H1 (cell line): Measurements from ENCODE around the gene CCL15. TPM values are rescaled to one million over a fixed set of nuclear protein-coding genes. Genes with fewer than 3 reads are reported as not detected.

Source experiments
- CTCF ChIA-PET: fragments of 300-600 bp; sonication (Branson Sonifier 250); formaldehyde crosslinking; loops from one replicate; lab custom pipeline; 2021; ENCODE audit not compliant: partially characterized antibody; lab: Charles Lee
- POLR2A ChIA-PET: fragments of 300-600 bp; sonication (Branson Sonifier 250); formaldehyde crosslinking; loops from one replicate; lab custom pipeline; 2021; ENCODE audit warnings: inconsistent platforms; ENCODE audit not compliant: partially characterized antibody; lab: Charles Lee
- DNase-seq, 2 experiments: peaks; one replicate each; pipeline versions ENCODE4 v3.0.0 to v3.0.0-alpha.2; 2010 to 2022; ENCODE audit warnings: low spot score in 2 of 2, low read depth in 1 of 2, mixed read lengths in 1 of 2
- FAIRE-seq: peaks from 2 replicates; lab custom pipeline; 2011; peaks lifted over from hg19 to GRCh38; lab: Jason Lieb, UNC
- H2AFZ ChIP-seq: 2 replicates; pipeline ENCODE4 v1.8.1; 2012; ENCODE audit warnings: low read length, inconsistent platforms
- H2AK5ac ChIP-seq: 2 replicates; pipeline ENCODE4 v1.6.1; 2013; ENCODE audit warnings: low read depth, low read length
- H2BK120ac ChIP-seq: replicated peaks from 2 replicates; pipeline ENCODE3; 2013; ENCODE audit warnings: low read depth, low read length, inconsistent platforms
- H2BK12ac ChIP-seq: 2 replicates; pipeline ENCODE4 v1.6.1; 2013; ENCODE audit warnings: low read depth, low read length
- H2BK15ac ChIP-seq: 2 replicates; pipeline ENCODE4 v1.6.1; 2013; ENCODE audit warnings: low read length
- H2BK20ac ChIP-seq: 2 replicates; pipeline ENCODE4 v1.6.1; 2013; ENCODE audit warnings: low read length
- H2BK5ac ChIP-seq: 2 replicates; pipeline ENCODE4 v1.6.1; 2013; ENCODE audit warnings: low read depth, low read length
- H3K14ac ChIP-seq: 2 replicates; pipeline ENCODE4 v1.6.1; 2013; ENCODE audit warnings: inconsistent platforms; ENCODE audit not compliant: insufficient read length
- H3K18ac ChIP-seq: 2 replicates; pipeline ENCODE4 v1.6.1; 2013; ENCODE audit warnings: low read length; ENCODE audit errors: extremely low read depth
- H3K23ac ChIP-seq: 2 replicates; pipeline ENCODE4 v1.6.1; 2013; ENCODE audit warnings: inconsistent platforms; ENCODE audit not compliant: insufficient read length
- H3K23me2 ChIP-seq: 2 replicates; pipeline ENCODE4 v1.6.1; 2013; ENCODE audit warnings: low read depth, low read length
- H3K27ac ChIP-seq: 2 replicates; pipeline ENCODE4 v1.6.1; 2011; ENCODE audit warnings: low read depth, low read length, inconsistent platforms
- H3K27me3 ChIP-seq, 4 experiments: replicated peaks in 1 of 4; 1 replicate in 1 of 4; 2 replicates in 3 of 4; pipeline versions ENCODE4 v1.6.1 to v1.8.1; 2011 to 2013; ENCODE audit warnings: low read length in 3 of 4, mild to moderate bottlenecking in 3 of 4, inconsistent platforms in 2 of 4, mixed read lengths in 2 of 4, moderate library complexity in 1 of 4; ENCODE audit not compliant: control insufficient read depth in 3 of 4, insufficient read depth in 3 of 4; ENCODE audit errors: extremely low read depth in 1 of 4
- H3K36me3 ChIP-seq, 4 experiments: 2 replicates each; pipeline versions ENCODE4 v1.6.1 to v1.8.1; 2011 to 2013; ENCODE audit warnings: mild to moderate bottlenecking in 4 of 4, low read length in 3 of 4, moderate library complexity in 2 of 4, control low read depth in 1 of 4, inconsistent platforms in 1 of 4; ENCODE audit not compliant: insufficient read depth in 4 of 4, control insufficient read depth in 2 of 4
- H3K4ac ChIP-seq: replicated peaks from 2 replicates; pipeline ENCODE3; 2013; ENCODE audit warnings: low read length, low read depth, mixed read lengths, inconsistent platforms; ENCODE audit not compliant: insufficient read length
- H3K4me1 ChIP-seq, 4 experiments: replicated peaks in 1 of 4; 1 replicate in 1 of 4; 2 replicates in 3 of 4; pipeline versions ENCODE4 v1.6.1 to v1.8.1; 2011 to 2013; ENCODE audit warnings: low read length in 3 of 4, inconsistent platforms in 2 of 4, mixed read lengths in 1 of 4; ENCODE audit not compliant: insufficient read depth in 4 of 4, control insufficient read depth in 3 of 4
- H3K4me2 ChIP-seq, 2 experiments: 2 replicates each; pipeline versions ENCODE4 v1.6.1 to v1.8.1; 2011 to 2013; ENCODE audit warnings: low read depth in 2 of 2, low read length in 2 of 2, control low read depth in 1 of 2, inconsistent platforms in 1 of 2, mild to moderate bottlenecking in 1 of 2; ENCODE audit not compliant: insufficient read depth in 1 of 2
- H3K4me3 ChIP-seq, 4 experiments: fragments of 200-600, 300-600 bp in 1 of 4; sonication (generic), shearing (Covaris generic), sonication (Bioruptor Twin) in 1 of 4; 2 replicates each; pipeline versions ENCODE4 v1.5.1 to v1.8.1; 2011 to 2016; ENCODE audit warnings: low read length in 4 of 4, low read depth in 3 of 4, control low read depth in 2 of 4, inconsistent platforms in 2 of 4, mild to moderate bottlenecking in 2 of 4, mixed read lengths in 1 of 4, moderate library complexity in 1 of 4; ENCODE audit not compliant: insufficient read depth in 2 of 4; ENCODE audit errors: extremely low read depth in 1 of 4
- H3K56ac ChIP-seq: replicated peaks from 2 replicates; pipeline ENCODE3; 2013; ENCODE audit warnings: low read depth, mild to moderate bottlenecking, mixed read lengths, low read length, inconsistent platforms; ENCODE audit not compliant: insufficient read length
- H3K79me1 ChIP-seq: 2 replicates; pipeline ENCODE4 v1.6.1; 2013; ENCODE audit warnings: low read depth, low read length, control low read depth
- H3K79me2 ChIP-seq, 2 experiments: 2 replicates each; pipeline versions ENCODE4 v1.6.1 to v1.8.1; 2012 to 2013; ENCODE audit warnings: low read length in 2 of 2, mild to moderate bottlenecking in 2 of 2, inconsistent platforms in 1 of 2; ENCODE audit not compliant: insufficient read depth in 2 of 2, control insufficient read depth in 1 of 2
- H3K9ac ChIP-seq, 4 experiments: replicated peaks in 1 of 4; 1 replicate in 1 of 4; 2 replicates in 3 of 4; pipeline versions ENCODE4 v1.6.1 to v1.8.1; 2011 to 2013; ENCODE audit warnings: low read depth in 3 of 4, low read length in 3 of 4, control low read depth in 2 of 4, mild to moderate bottlenecking in 2 of 4, moderate library complexity in 2 of 4, inconsistent platforms in 1 of 4; ENCODE audit errors: extremely low read depth in 1 of 4
- H3K9me3 ChIP-seq, 2 experiments: 2 replicates each; pipeline versions ENCODE4 v1.6.1 to v1.8.1; 2012 to 2013; ENCODE audit warnings: mild to moderate bottlenecking in 2 of 2, moderate library complexity in 2 of 2, control low read depth in 1 of 2, inconsistent platforms in 1 of 2, low read depth in 1 of 2, low read length in 1 of 2, mixed read lengths in 1 of 2; ENCODE audit not compliant: insufficient read depth in 2 of 2
- H4K20me1 ChIP-seq, 2 experiments: replicated peaks in 1 of 2; 2 replicates each; pipeline versions ENCODE3 to v1.8.1; 2011 to 2013; ENCODE audit warnings: inconsistent platforms in 2 of 2, low read length in 2 of 2, mild to moderate bottlenecking in 1 of 2; ENCODE audit not compliant: insufficient read depth in 2 of 2, control insufficient read depth in 1 of 2
- H4K5ac ChIP-seq: 2 replicates; pipeline ENCODE4 v1.6.1; 2013; ENCODE audit warnings: low read length, low read depth, mixed read lengths, inconsistent platforms; ENCODE audit not compliant: insufficient read length
- H4K8ac ChIP-seq: 2 replicates; pipeline ENCODE4 v1.8.0; 2013; ENCODE audit warnings: mild to moderate bottlenecking, moderate library complexity, low read length, inconsistent platforms; ENCODE audit not compliant: insufficient read depth; ENCODE audit errors: extremely low read depth
- H4K91ac ChIP-seq: replicated peaks from 2 replicates; pipeline ENCODE3; 2013; ENCODE audit warnings: low read length, mixed read lengths, inconsistent platforms; ENCODE audit not compliant: insufficient read length
- BRCA1 ChIP-seq: IDR thresholded peaks from 2 replicates; pipeline ENCODE4 v1.6.1; 2012; ENCODE audit warnings: low read depth, low read length, improper control_type of control experiment
- CBX5 ChIP-seq: fragments of 300-800, 300-1000 bp; sonication (generic); IDR thresholded peaks from 2 replicates; pipeline ENCODE4 v1.7.1; 2016; ENCODE audit warnings: antibody characterized with exemption, low read length, low read depth
- CHD1 ChIP-seq: IDR thresholded peaks from 2 replicates; pipeline ENCODE4 v1.6.1; 2012; ENCODE audit warnings: low read depth, low read length, improper control_type of control experiment
- CREB1 ChIP-seq: IDR thresholded peaks from 2 replicates; pipeline ENCODE4 v1.6.1; 2012; ENCODE audit warnings: inconsistent platforms
- CTBP2 ChIP-seq: IDR thresholded peaks from 2 replicates; pipeline ENCODE4 v1.7.0; 2011; ENCODE audit warnings: borderline replicate concordance, mild to moderate bottlenecking, moderate library complexity, mixed read lengths, low read length; ENCODE audit not compliant: insufficient read depth, insufficient read length
- CTCF ChIP-seq, 3 experiments: IDR thresholded peaks; 1 replicate in 2 of 3; 2 replicates in 1 of 3; pipeline versions ENCODE4 v1.5.1 to v1.6.1; 2011; ENCODE audit warnings: low read length in 3 of 3, mild to moderate bottlenecking in 3 of 3, inconsistent platforms in 2 of 3, low read depth in 1 of 3, moderate library complexity in 1 of 3; ENCODE audit not compliant: insufficient read depth in 1 of 3; ENCODE audit errors: control extremely low read depth in 1 of 3
- EP300 ChIP-seq, 2 experiments: IDR thresholded peaks; 1 replicate in 1 of 2; 2 replicates in 1 of 2; pipeline ENCODE4 v1.6.1; 2011 to 2012; ENCODE audit warnings: low read depth in 2 of 2, low read length in 2 of 2, mild to moderate bottlenecking in 2 of 2, borderline replicate concordance in 1 of 2, inconsistent platforms in 1 of 2, moderate library complexity in 1 of 2
- KDM5A ChIP-seq: fragments of 200-600 bp; IDR thresholded peaks from 2 replicates; pipeline ENCODE4 v1.7.1; 2012; ENCODE audit warnings: mild to moderate bottlenecking, low read length, inconsistent platforms, mixed read lengths
- PHF8 ChIP-seq: fragments of 200-600 bp; sonication (generic); conservative IDR thresholded peaks from 2 replicates; pipeline ENCODE4 v1.7.1; 2012; ENCODE audit warnings: low read depth, mild to moderate bottlenecking, inconsistent platforms, low read length, moderate library complexity
- SAP30 ChIP-seq: fragments of 300-600 bp; sonication (generic); IDR thresholded peaks from 2 replicates; pipeline ENCODE4 v1.7.1; 2012; ENCODE audit warnings: low read length, moderate library complexity, mild to moderate bottlenecking, inconsistent platforms; ENCODE audit not compliant: insufficient read depth, insufficient replicate concordance
- WGBS, 2 experiments: shearing (Covaris generic) in 1 of 2; methylation state at CpG; one replicate each; pipeline versions ENCODE4 v1.1.6 to v1.1.7; 2013 to 2015; ENCODE audit warnings: low lambda C conversion rate in 2 of 2, mixed read lengths in 2 of 2, inconsistent platforms in 1 of 2, low coverage in 1 of 2, missing lambda C conversion rate in 1 of 2; ENCODE audit not compliant: insufficient replicate concordance in 2 of 2, insufficient coverage in 1 of 2, insufficient read length in 1 of 2; ENCODE audit errors: extremely low coverage in 1 of 2, missing lambda C conversion rate in 1 of 2; 5-methylcytosine and 5-hydroxymethylcytosine counted together
- polyA plus RNA-seq, 7 experiments: library from polyadenylated mRNA; depleted of rRNA in 3 of 7; stranded (reverse) in 5 of 7; unstranded in 2 of 7; fragments of >200 nt in 5 of 7; fragments of 200-250 nt in 2 of 7; gene quantifications; 1 replicate in 5 of 7; 2 replicates in 1 of 7; 4 replicates in 1 of 7; pipeline versions ENCODE4 v1.2.1 to v1.2.3, GENCODE V29; 2011 to 2013; ENCODE audit warnings: missing spikeins in 2 of 7, mixed read lengths in 2 of 7
- total RNA-seq: library from RNA; stranded (reverse); fragmentation: NEBNext Ultra II Directional; extraction: Animal tissue kit (Norgen Biotek cat#: 25700); gene quantifications from 2 replicates; pipeline ENCODE4 v1.2.1, GENCODE V29; 2021
- TF ChIP-seq, protein P1 (sequence below): IDR thresholded peaks from 2 replicates; pipeline ENCODE4 v1.6.1; 2012; ENCODE audit warnings: inconsistent platforms

Gene CCL15
- total and polyA plus RNA-seq, 2 of the 8 experiments (the other 6 are each of a cell fraction or from before 2014, with no cell fraction given) = not detected

DNA sequence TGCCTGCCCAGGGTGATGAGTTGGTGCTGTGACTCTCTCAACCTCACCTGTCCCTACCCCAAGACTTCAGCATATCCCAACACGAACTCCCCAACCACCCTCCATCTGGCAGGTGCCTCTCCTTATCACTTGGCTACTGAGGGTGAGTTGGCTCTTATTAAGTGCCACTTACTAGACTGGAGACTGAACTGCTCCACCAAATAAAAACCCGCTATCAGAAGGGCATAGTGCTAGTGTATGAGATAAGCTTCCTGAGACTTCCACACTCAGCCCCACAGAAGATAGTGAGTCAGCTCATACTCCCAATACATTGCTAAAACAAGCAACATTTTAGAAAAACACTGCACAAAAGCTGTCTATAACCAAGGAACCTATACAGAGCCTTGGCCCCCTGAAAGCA lies 46.7 kb upstream of the CCL15 start:
- Histone ChIP-seq H2AFZ (no peak overlapping the region), H3K9me3 (no peaks in the 10 kb centered on the region; a peak in 1 of 4 replicates), H4K8ac (no peak overlapping the region), H3K27ac (no peak overlapping the region), H3K4ac (no peak overlapping the region), H3K14ac (no peak overlapping the region), H2BK12ac (no peak overlapping the region), H3K36me3 (no peaks in the 10 kb centered on the region), H2BK120ac (no peak overlapping the region), H2BK5ac (no peak overlapping the region), H2BK20ac (no peak overlapping the region), H3K4me1 (no peaks in the 10 kb centered on the region), H3K27me3 (no peaks in the 10 kb centered on the region), H3K79me2 (no peaks in the 10 kb centered on the region), H3K4me3 (no peak overlapping the region), H3K18ac (no peak overlapping the region), H3K79me1 (no peaks in the 10 kb centered on the region), H3K23me2 (no peaks in the 10 kb centered on the region), H4K91ac (no peak overlapping the region), H3K56ac (no peak overlapping the region), H4K5ac (no peak overlapping the region), H4K20me1 (no peaks in the 10 kb centered on the region), H2BK15ac (no peak overlapping the region), H2AK5ac (no peak overlapping the region), H3K4me2 (no peak overlapping the region), H3K23ac (no peak overlapping the region), H3K9ac (no peak overlapping the region)
- 87% methylated on average over 2 of the region's 2 CpGs; no CpG with 5 or more reads in 1 of the 2 experiments for WGBS, 2 experiments
- FAIRE-seq (no peak), DNase-seq (no peak)
- POLR2A ChIA-PET = no interaction called here
- CTCF ChIA-PET = interaction anchor here (1.2 kb wide), 1 partner anchor 13 kb away, joined by 3 read pairs; no protein-coding TSS in a partner anchor
- no peak for TF ChIP-seq PHF8
- TF ChIP-seq, protein P1, sequence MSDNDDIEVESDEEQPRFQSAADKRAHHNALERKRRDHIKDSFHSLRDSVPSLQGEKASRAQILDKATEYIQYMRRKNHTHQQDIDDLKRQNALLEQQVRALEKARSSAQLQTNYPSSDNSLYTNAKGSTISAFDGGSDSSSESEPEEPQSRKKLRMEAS = no peak
- TF ChIP-seq EP300 (IDR thresholded peaks at IDR 0.05; ENCODE audit: borderline replicate concordance in 1 of 2, low read depth in 2 of 2, low read length in 2 of 2) = no peak
- TF ChIP-seq CTCF (IDR thresholded peaks at IDR 0.05; ENCODE audit: control extremely low read depth in 1 of 3, insufficient read depth in 1 of 3, low read depth in 1 of 3, low read length in 3 of 3) = no peak
- no peak for TF ChIP-seq CBX5
- TF ChIP-seq CTBP2 = no peak
- TF ChIP-seq BRCA1 = no peak
- TF ChIP-seq KDM5A = no peak
- TF ChIP-seq CREB1 = no peak
- no peak for TF ChIP-seq SAP30
- TF ChIP-seq CHD1 = no peak
